Measurements from ENCODE around the gene AKTIP.

AKTIP gene

DNA sequence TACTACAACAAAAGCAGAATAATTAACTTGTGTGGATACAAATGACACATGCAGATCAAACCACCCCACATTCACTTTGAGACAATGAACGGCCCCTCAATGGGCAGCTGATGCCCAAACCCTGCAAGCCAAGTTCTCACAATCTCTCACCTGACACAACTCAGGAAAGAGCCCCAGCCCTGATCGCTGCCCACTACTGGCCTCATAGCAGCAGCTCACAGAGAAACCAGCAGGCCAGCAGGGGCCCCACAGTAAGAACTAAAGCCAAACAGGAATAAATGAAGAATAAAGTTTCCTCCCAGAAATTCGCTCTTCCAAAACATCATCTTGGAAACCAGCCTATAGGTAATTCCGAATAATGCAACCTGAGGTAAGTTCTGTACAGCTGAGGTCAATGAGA is 7.7 kb downstream of the AKTIP start:
- TF ChIP-seq ELF4 (IDR thresholded peaks at IDR 0.05) (no peak), L3MBTL2 (conservative IDR thresholded peaks at IDR 0.05) (no peak)
- no peak for DNase-seq (ENCODE audit: extremely low spot score)
- CTCF ChIA-PET = interaction anchor here (0.6 kb wide), 1 partner anchor 46 kb away, joined by 7 read pairs; no protein-coding TSS in a partner anchor
- POLR2A ChIA-PET = no interaction called here

DNA sequence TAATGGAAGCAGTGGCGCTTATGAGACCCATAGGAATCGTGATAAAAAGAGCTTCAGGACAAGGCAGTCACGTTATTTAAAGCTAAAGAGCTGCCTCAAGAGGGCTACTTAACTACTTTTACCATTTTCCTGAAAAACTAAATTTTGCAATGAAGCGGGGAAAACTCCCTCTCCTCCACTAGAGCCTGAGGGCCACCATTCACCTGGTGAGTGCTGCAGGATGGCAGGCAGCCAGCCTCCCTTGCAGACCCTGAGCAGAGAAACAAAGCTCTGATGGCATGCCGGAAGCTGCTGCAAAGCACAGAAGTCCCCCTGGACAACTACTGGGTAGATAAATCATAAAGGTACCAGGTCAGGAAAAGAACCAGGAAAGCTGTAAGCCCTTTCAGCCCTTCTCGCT is 8.4 kb downstream of the AKTIP start:
- POLR2A ChIA-PET = no interaction called here
- TF ChIP-seq FOXK2 (IDR thresholded peaks at IDR 0.05) (no peak), HDGF (IDR thresholded peaks at IDR 0.05; ENCODE audit: borderline replicate concordance) (no peak)
- DNase-seq (ENCODE audit: extremely low spot score) = no peak
- CTCF ChIA-PET = interaction anchor here (0.6 kb wide), 1 partner anchor 46 kb away, joined by 7 read pairs; no protein-coding TSS in a partner anchor

DNA sequence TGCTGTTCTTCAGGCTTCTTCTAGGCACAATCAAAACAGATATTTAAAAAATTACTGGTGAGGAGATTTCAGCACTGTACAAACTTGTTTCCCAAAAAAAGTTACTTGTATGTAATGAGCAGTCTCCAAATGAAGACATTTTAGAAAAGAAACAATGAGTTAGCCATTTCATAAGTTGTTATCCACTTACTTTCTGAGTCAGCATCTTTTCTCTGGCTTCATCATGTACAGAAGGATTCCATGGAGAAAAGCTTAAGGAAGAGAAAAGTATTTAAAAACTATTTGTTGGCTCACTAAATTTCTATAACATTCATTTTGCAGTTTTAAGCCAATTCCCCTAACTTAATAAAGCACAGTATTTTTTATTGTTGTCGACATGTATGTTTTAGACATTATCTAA is 10.5 kb downstream of the AKTIP start:
- ChIA-PET CTCF (no interaction called here), POLR2A (interaction anchor here (1.1 kb wide), 1 partner anchor 11 kb away, joined by 4 read pairs; the partner anchor contains the start of gene AKTIP)
- DNase-seq (ENCODE audit: extremely low spot score) = no peak
- no peak for TF ChIP-seq HDGF (IDR thresholded peaks at IDR 0.05; ENCODE audit: borderline replicate concordance)
- TF ChIP-seq LEF1 (IDR thresholded peaks at IDR 0.05; ENCODE audit: borderline replicate concordance) = no peak
- TF ChIP-seq ZNF384 (IDR thresholded peaks at IDR 0.05) = no peak
- TF ChIP-seq, protein P1, sequence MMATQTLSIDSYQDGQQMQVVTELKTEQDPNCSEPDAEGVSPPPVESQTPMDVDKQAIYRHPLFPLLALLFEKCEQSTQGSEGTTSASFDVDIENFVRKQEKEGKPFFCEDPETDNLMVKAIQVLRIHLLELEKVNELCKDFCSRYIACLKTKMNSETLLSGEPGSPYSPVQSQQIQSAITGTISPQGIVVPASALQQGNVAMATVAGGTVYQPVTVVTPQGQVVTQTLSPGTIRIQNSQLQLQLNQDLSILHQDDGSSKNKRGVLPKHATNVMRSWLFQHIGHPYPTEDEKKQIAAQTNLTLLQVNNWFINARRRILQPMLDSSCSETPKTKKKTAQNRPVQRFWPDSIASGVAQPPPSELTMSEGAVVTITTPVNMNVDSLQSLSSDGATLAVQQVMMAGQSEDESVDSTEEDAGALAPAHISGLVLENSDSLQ (IDR thresholded peaks at IDR 0.05) = no peak
- no peak for TF ChIP-seq BHLHE40 (IDR thresholded peaks at IDR 0.05; ENCODE audit: borderline replicate concordance)
- no peak for TF ChIP-seq L3MBTL2 (conservative IDR thresholded peaks at IDR 0.05)
- TF ChIP-seq CTBP1 (IDR thresholded peaks at IDR 0.05; ENCODE audit: borderline replicate concordance) = no peak
- no peak for TF ChIP-seq FOXA1 (IDR thresholded peaks at IDR 0.05)
- no peak for TF ChIP-seq ARNT (IDR thresholded peaks at IDR 0.05)
- no peak for TF ChIP-seq ELF4 (IDR thresholded peaks at IDR 0.05)
- TF ChIP-seq FOXK2 (IDR thresholded peaks at IDR 0.05) = no peak

DNA sequence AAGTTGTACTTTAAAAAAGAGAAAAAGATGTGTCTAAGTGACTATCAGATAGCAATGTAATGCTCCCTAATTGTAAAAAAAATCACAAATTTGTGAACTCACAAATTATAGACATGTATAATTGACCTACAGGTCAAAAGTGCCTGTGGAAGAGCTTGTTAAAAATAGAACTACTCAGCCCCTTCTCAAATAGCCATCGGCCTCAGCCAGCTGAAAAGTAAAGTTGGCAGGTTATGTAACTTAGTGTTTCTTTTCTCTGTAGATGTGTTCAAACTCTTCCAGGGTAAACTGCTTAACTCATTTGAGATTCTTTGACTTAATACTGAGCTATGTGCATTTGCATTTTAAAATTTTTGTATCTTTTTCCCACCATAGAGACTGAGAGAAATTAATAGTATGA is 13.3 kb downstream of the AKTIP start:
- CTCF ChIA-PET = interaction anchor here (0.6 to 0.7 kb wide), 2 partner anchors 20 to 60 kb away, joined by 3 to 4 read pairs; no protein-coding TSS in a partner anchor

DNA sequence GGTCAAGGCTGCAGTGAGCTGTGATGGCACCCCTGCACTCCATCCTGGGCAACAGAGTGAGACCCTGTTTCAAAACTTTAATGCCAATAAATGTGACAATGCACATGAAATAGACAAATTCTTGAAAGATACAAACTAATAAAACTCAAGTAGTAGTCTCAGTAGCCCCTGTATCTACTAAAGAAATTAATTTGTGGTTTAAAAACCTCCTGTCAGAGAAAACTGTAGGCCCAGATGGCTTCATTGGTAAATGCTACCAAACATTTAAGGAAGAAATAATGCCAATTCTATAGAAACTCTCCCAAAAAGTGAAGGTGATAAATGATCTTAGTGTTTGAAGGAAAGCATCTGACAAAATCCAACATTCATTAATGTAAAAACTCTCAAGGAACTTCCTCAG is 16.8 kb downstream of the AKTIP start:
- TF ChIP-seq NFRKB (IDR thresholded peaks at IDR 0.05) (no peak), ELF4 (IDR thresholded peaks at IDR 0.05) (no peak), HDGF (IDR thresholded peaks at IDR 0.05; ENCODE audit: borderline replicate concordance) (no peak), BHLHE40 (IDR thresholded peaks at IDR 0.05; ENCODE audit: borderline replicate concordance) (no peak), FOXA1 (IDR thresholded peaks at IDR 0.05) (no peak), CTBP1 (IDR thresholded peaks at IDR 0.05; ENCODE audit: borderline replicate concordance) (no peak), ZNF384 (IDR thresholded peaks at IDR 0.05) (no peak), FOXK2 (IDR thresholded peaks at IDR 0.05) (no peak), L3MBTL2 (conservative IDR thresholded peaks at IDR 0.05) (no peak), LEF1 (IDR thresholded peaks at IDR 0.05; ENCODE audit: borderline replicate concordance) (no peak), SP1 (IDR thresholded peaks at IDR 0.05) (no peak), FOXM1 (IDR thresholded peaks at IDR 0.05; ENCODE audit: borderline replicate concordance) (no peak), SUZ12 (IDR thresholded peaks at IDR 0.05) (no peak), ARNT (IDR thresholded peaks at IDR 0.05) (no peak), TARDBP (IDR thresholded peaks at IDR 0.05) (no peak)
- TF ChIP-seq, protein P1 (IDR thresholded peaks at IDR 0.05) = no peak
- CTCF ChIA-PET = no interaction called here
- POLR2A ChIA-PET = no interaction called here

More for the DNA sequence above, 13.3 kb downstream of the AKTIP start:
- POLR2A ChIA-PET = interaction anchor here (1.0 kb wide), 1 partner anchor 14 kb away, joined by 3 read pairs; no protein-coding TSS in a partner anchor
- no peak for TF ChIP-seq BHLHE40 (IDR thresholded peaks at IDR 0.05; ENCODE audit: borderline replicate concordance)
- no peak for TF ChIP-seq FOXA1 (IDR thresholded peaks at IDR 0.05)
- no peak for TF ChIP-seq NFRKB (IDR thresholded peaks at IDR 0.05)
- TF ChIP-seq ZNF384 (IDR thresholded peaks at IDR 0.05) = no peak
- no peak for TF ChIP-seq HDGF (IDR thresholded peaks at IDR 0.05; ENCODE audit: borderline replicate concordance)
- no peak for DNase-seq (ENCODE audit: extremely low spot score)

DNA sequence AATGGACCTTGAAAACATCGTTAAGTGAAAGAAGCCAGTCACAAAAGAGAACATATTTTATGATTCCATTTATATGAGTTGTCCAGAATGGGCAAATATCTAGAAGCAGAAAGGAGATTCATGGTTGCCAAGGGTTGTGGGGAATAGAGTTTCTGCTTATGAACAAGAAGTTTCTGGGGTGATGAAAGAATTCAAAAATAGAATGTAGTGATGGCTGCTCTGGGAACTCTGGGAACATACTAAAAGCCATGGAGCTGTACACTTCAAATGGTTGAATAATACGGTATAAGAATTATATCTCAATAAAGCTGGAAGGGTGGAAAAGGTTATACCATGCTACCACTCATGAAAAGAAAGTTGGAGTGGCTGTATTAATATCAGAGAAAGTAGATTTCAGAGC is 18.5 kb downstream of the AKTIP start:
- TF ChIP-seq ZNF384 (IDR thresholded peaks at IDR 0.05) (no peak), BHLHE40 (IDR thresholded peaks at IDR 0.05; ENCODE audit: borderline replicate concordance) (no peak), SP1 (IDR thresholded peaks at IDR 0.05) (no peak), ELF4 (IDR thresholded peaks at IDR 0.05) (no peak), HDGF (IDR thresholded peaks at IDR 0.05; ENCODE audit: borderline replicate concordance) (no peak), TARDBP (IDR thresholded peaks at IDR 0.05) (no peak), NFRKB (IDR thresholded peaks at IDR 0.05) (no peak), FOXK2 (IDR thresholded peaks at IDR 0.05) (no peak)
- ChIA-PET CTCF (no interaction called here), POLR2A (no interaction called here)
- DNase-seq (ENCODE audit: extremely low spot score) = no peak

More for the DNA sequence above, 16.8 kb downstream of the AKTIP start:
- no peak for DNase-seq (ENCODE audit: extremely low spot score)

DNA sequence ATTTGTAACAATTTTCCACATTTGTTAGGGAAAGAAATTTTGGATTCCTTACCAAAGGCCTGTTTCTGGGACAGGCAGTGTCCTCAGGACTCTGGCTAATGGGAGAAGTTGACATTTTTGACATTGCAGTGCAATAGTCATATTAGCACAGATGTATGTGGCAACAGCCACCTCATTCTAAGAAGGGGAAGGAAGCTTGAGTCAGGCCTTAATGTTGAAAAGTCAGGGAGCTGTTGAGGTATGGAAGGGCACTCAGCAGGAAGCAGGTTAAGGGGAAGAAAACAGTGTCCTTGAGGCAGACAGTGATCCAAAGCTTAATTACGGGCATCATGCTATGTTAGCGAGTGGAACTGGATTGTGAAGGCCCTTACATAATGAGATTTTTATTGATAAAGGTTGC is 20.9 kb downstream of the AKTIP start:
- ChIA-PET CTCF (no interaction called here), POLR2A (no interaction called here)
- no peak for DNase-seq (ENCODE audit: extremely low spot score)
- TF ChIP-seq FOXM1 (IDR thresholded peaks at IDR 0.05; ENCODE audit: borderline replicate concordance) (no peak), L3MBTL2 (conservative IDR thresholded peaks at IDR 0.05) (no peak), TARDBP (IDR thresholded peaks at IDR 0.05) (no peak), NFRKB (IDR thresholded peaks at IDR 0.05) (no peak), SP1 (IDR thresholded peaks at IDR 0.05) (no peak), FOXK2 (IDR thresholded peaks at IDR 0.05) (no peak), ZNF384 (IDR thresholded peaks at IDR 0.05) (no peak), BHLHE40 (IDR thresholded peaks at IDR 0.05; ENCODE audit: borderline replicate concordance) (no peak)

DNA sequence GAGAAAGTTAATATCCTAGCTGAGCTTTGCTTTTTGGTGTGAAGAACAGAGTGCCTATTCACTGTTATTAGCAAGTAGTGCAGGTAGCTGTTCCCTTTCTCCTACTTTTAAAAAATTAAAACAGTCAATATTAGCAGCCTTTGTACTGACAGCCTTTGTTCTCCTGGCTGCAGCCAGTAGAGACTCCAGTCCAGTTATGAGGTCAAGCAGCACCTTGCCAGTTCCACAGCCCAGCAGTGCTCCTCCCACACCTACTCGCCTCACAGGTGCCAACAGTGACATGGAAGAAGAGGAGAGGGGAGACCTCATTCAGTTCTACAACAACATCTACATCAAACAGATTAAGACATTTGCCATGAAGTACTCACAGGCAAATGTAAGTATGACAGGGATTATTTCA is 22.6 kb downstream of the AKTIP start:
- TF ChIP-seq, protein P1 (IDR thresholded peaks at IDR 0.05) = no peak
- no peak for TF ChIP-seq ELF4 (IDR thresholded peaks at IDR 0.05)
- ChIA-PET POLR2A (no interaction called here), CTCF (no interaction called here)
- DNase-seq (ENCODE audit: extremely low spot score) = no peak

Measured in HEK293T (cell line).